Measurements from ENCODE around the gene PSMD5. TPM values are rescaled to one million over a fixed set of nuclear protein-coding genes. Genes with fewer than 3 reads are reported as not detected.

PSMD5 gene
- 10 to 100 TPM; 30.7 to 47.7 (median 33.0) TPM for total RNA-seq

DNA sequence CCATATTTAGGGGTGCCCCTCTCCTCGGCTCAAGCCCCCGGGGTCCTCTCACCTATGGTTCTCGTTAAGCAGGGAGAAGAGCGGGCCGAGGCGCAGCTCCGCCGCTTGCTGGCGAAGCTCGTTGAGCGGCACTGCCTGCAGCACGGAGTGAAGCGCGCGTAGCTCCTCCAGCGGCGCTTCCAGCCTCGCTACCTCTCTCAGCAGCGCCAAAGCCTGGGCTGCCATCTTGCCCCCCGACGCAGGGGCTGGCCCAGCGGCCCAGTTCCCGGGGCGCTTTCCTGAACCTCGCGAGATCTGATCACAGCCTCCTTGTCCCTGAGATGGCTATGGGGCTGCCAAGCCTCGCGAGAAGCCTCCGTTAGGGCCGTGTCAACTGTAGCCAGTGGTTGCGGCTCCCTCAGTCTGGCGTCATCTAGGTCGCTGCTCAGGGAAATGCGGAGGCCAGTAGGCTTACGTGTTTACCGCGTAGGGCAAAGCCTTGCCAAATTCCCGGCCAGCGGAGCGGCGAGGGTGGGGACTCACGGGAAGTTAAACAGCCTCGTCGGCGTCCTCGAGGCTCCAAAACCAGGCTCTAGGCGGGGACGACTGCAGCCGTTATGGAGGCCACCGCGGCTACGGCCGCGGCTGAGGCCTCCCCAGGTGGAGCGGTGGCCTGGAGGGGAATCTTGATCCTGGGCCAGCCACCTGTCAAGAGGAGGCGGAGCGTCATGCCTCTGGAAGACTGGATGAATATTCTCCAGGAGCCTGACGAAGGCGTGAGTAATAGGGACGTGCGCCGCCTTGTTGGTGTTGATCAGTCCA, at the start of gene PSMD5:
PSMD5 (minus strand) TSS at position 238 of the 801 bp plus-strand sequence; CDS start at position 225, 13 bp downstream.
- Histone ChIP-seq H3K27me3 (no peaks in the 10 kb centered on the region), H3K36me3 (peaks cover 2% of the 10 kb centered on the region), H3K4me1 (peaks cover 19% of the 10 kb centered on the region), H3K27ac (peak within 1 kb of the TSS; percentile 96), H3K4me3 (peak within 1 kb of the TSS; percentile 88), H3K9me3 (no peaks in the 10 kb centered on the region)
- TF ChIP-seq POLR2AphosphoS5 (IDR thresholded peaks at IDR 0.05) (peak; percentile 65 to 97 (median 77)), POLR2A (IDR thresholded peaks at IDR 0.05) (peak; percentile 70 to 89), EP300 (IDR thresholded peaks at IDR 0.05) (no peak)
- WGBS: 6% methylated on average over 54 of the region's 62 CpGs
- peak; percentile 99 for DNase-seq (ENCODE audit: low spot score in 2 of 2)

DNA sequence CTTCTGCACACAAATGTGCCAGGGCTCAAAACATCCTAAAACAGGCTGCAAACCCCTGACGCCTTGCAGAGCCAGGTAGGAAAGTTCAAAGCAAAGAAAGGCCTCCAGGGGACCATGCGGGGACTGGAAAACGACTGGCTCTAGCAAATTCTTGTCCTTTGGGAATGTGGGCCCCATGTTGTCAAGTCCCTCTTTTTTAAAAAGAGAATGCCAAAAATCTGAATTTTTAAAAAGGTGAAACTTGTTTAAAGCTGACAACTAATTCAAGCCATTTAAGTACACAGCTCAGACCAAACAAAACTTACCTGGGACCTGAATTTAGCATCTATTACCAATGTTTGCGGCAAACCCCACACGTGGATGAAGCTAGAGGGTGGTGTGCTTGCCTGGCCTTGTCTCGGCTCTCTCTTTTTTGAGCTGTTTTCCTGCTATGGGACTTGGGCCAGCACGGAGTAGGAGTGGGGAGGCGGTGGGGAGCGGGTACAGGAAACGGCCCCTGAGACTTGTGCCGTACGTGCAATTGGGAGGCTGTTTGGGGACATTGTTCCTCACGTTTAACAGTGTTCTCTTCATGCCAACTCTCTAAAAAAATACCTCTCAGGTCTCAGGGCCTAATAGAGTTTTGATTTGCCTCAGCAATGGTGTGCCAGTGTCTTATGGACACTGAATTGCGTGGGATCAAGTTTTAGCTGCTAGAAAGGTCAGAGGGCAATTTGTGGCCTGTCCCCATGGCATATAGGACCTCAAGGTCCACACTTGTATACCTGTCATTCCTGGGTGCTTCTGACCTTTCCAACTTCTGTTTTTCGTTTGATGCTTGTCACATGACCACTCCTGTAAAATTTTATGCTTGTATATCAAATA, 49.4 kb upstream of the PSMD5 start:
- 68% methylated on average over 15 of the region's 15 CpGs for WGBS
- Histone ChIP-seq H3K36me3 (no peaks in the 10 kb centered on the region), H3K4me1 (peaks cover 20% of the 10 kb centered on the region), H3K27ac (no peak overlapping the region), H3K27me3 (no peaks in the 10 kb centered on the region), H3K9me3 (no peaks in the 10 kb centered on the region), H3K4me3 (no peak overlapping the region)
- TF ChIP-seq, protein P1, sequence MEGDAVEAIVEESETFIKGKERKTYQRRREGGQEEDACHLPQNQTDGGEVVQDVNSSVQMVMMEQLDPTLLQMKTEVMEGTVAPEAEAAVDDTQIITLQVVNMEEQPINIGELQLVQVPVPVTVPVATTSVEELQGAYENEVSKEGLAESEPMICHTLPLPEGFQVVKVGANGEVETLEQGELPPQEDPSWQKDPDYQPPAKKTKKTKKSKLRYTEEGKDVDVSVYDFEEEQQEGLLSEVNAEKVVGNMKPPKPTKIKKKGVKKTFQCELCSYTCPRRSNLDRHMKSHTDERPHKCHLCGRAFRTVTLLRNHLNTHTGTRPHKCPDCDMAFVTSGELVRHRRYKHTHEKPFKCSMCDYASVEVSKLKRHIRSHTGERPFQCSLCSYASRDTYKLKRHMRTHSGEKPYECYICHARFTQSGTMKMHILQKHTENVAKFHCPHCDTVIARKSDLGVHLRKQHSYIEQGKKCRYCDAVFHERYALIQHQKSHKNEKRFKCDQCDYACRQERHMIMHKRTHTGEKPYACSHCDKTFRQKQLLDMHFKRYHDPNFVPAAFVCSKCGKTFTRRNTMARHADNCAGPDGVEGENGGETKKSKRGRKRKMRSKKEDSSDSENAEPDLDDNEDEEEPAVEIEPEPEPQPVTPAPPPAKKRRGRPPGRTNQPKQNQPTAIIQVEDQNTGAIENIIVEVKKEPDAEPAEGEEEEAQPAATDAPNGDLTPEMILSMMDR (IDR thresholded peaks at IDR 0.05): no peak
- TF ChIP-seq EP300 (IDR thresholded peaks at IDR 0.05): no peak
- no peak for TF ChIP-seq POLR2AphosphoS5 (IDR thresholded peaks at IDR 0.05)
- TF ChIP-seq POLR2A (IDR thresholded peaks at IDR 0.05): no peak
- DNase-seq (ENCODE audit: low spot score in 2 of 2): no peak

DNA sequence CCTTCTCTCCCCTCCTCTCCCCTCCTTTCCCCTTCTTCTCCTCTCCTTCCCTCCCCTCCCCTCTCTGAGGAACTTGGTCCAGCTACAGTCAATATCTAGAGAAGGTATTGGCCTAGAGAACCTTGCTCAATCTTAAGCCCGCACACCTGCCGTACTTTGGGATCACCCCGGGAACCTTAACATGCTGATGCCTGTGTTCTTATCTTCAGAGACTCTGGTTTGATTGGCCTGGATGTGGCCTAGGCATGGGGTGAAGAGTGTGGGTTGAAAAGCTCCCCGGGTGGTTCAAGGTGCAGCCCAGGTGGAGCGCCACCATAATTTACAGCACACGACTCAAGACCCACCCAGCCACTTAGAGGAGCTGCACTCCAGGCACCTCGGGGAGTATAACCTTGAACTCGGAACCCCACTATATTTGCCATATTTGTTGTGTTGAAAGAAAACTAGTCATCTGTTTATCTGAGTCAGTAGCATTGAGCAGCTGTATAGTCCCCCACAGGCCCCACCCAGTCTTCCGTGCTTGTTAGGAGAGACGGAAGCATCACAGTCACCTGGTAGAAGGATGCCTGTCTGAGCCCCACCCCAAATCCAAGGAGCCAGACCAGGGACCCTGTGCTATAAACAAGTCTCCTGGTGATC, 48.6 kb upstream of the PSMD5 start:
- no peak overlapping the region for H3K4me3 ChIP-seq
- no peaks in the 10 kb centered on the region for H3K27me3 ChIP-seq
- TF ChIP-seq EP300 (IDR thresholded peaks at IDR 0.05): no peak
- TF ChIP-seq, protein P1 (IDR thresholded peaks at IDR 0.05): no peak
- no peak for TF ChIP-seq POLR2AphosphoS5 (IDR thresholded peaks at IDR 0.05)
- TF ChIP-seq POLR2A (IDR thresholded peaks at IDR 0.05): no peak
- WGBS: 72% methylated on average over 10 of the region's 10 CpGs
- no peaks in the 10 kb centered on the region for H3K9me3 ChIP-seq
- H3K27ac ChIP-seq: peak overlapping the region; percentile 35
- DNase-seq (ENCODE audit: low spot score in 2 of 2): no peak
- no peaks in the 10 kb centered on the region for H3K36me3 ChIP-seq
- H3K4me1 ChIP-seq: peaks cover 18% of the 10 kb centered on the region

DNA sequence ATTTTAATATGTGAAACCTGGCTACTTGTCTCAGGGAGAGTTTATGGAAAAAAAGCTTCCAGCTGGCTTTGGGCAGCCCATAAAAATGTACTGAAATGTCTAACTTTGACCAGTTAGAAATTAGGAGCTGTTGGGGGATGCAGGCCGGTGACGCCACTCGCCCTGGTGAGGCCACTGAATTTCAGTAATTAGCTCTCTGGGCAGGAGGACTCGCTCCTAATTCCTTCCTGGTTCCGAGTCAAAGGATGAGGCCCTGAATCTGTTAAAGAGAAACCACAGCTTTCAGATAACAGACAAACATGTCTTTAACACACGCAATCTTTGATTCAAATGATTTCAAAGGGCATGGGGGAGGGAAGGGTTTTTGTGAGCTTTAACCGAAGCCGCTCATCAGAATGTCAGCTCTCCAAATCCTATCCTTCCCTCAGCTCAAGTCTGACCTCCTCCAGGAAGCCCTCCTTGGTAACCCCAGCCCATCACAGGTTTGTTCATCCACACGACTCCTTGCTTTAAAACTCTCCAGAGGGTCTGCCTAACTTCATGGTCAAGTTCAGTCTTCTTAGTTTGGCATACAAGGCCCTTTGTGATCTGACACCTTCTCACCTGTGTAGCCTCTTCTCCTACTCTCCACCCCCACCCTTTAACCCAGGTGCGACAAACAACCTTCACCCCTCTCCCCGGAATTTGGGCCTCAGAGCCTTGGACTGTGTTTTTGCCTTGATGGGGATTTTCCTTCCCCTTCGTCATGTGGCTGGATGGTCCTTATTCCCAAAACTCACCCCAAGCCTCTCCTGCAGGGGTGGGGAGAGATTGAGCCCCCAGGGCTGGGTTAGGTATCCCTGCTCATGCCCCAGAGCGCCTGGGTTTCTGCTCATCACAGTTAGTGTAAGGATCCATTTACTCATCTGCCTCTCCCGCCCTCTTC, 47.9 kb upstream of the PSMD5 start:
- TF ChIP-seq POLR2AphosphoS5 (IDR thresholded peaks at IDR 0.05) (no peak), POLR2A (IDR thresholded peaks at IDR 0.05) (no peak), EP300 (IDR thresholded peaks at IDR 0.05) (no peak)
- TF ChIP-seq, protein P1 (IDR thresholded peaks at IDR 0.05): no peak
- Histone ChIP-seq H3K4me1 (peaks cover 25% of the 10 kb centered on the region), H3K4me3 (no peak overlapping the region), H3K27me3 (no peaks in the 10 kb centered on the region), H3K9me3 (no peaks in the 10 kb centered on the region), H3K27ac (peak overlapping the region; percentile 35), H3K36me3 (no peaks in the 10 kb centered on the region)
- WGBS: 74% methylated on average over 14 of the region's 14 CpGs
- no peak for DNase-seq (ENCODE audit: low spot score in 2 of 2)

Measured in suprapubic skin (tissue), 4 donors.